K562 (cell line): Measurements from ENCODE around the gene PCSK7. TPM values are rescaled to one million over a fixed set of nuclear protein-coding genes. Genes with fewer than 3 reads are reported as not detected.

Experiments used
- ATAC-seq: fragments of 200-7000 bp; cut with Tn5 transposase; 3 replicates; pipeline ENCODE4 v1.9.1; 2020; ENCODE audit warnings: moderate library complexity
- BruUV-seq: library from RNA; stranded (reverse); fragments of 400-500 nt; replicated peaks from 2 replicates; lab custom pipeline; 2021; lab: Mats Ljungman, UMichigan
- CTCF ChIA-PET: fragments of 300-600 bp; formaldehyde crosslinking; extraction: SDS; loops from one replicate; lab custom pipeline; 2021; ENCODE audit warnings: low intra/inter-chr PET ratio; lab: Yijun Ruan, JAX
- POLR2A ChIA-PET: fragments of 300-600, 350-650 bp; sonication (Branson Sonifier 250); formaldehyde crosslinking; extraction: SDS; loops from one replicate; lab custom pipeline; 2021; ENCODE audit warnings: antibody characterized with exemption, inconsistent platforms; lab: Yijun Ruan, JAX
- DNase-seq, 4 experiments: peaks; one replicate each; pipeline versions ENCODE4 v3.0.0 to v3.0.0-alpha.2; 2011 to 2018; ENCODE audit warnings: low spot score in 3 of 4, mixed read lengths in 3 of 4; ENCODE audit errors: extremely low read depth in 1 of 4
- FAIRE-seq: peaks from 2 replicates; lab custom pipeline; 2011; peaks lifted over from hg19 to GRCh38; lab: Jason Lieb, UNC
- H2AFZ ChIP-seq: 2 replicates; pipeline ENCODE4 v1.6.0; 2011; ENCODE audit warnings: low read depth, low read length, control low read depth, inconsistent platforms
- H3K27ac ChIP-seq: fragments of 200-600 bp; 3 replicates; pipeline ENCODE4 v1.8.0; 2011; ENCODE audit warnings: low read depth, mild to moderate bottlenecking, control low read depth, inconsistent platforms, low read length, moderate library complexity, mixed read lengths; ENCODE audit errors: extremely low read depth
- H3K27me3 ChIP-seq, 2 experiments: fragments of 300-600 bp in 1 of 2; 2 replicates in 1 of 2; 3 replicates in 1 of 2; pipeline versions ENCODE4 v1.6.0 to v1.8.0; 2011; ENCODE audit warnings: inconsistent platforms in 2 of 2, low read length in 2 of 2, mild to moderate bottlenecking in 1 of 2, mixed read lengths in 1 of 2, moderate library complexity in 1 of 2; ENCODE audit not compliant: control insufficient read depth in 2 of 2, insufficient read depth in 2 of 2
- H3K36me3 ChIP-seq: fragments of 300-600 bp; 3 replicates; pipeline ENCODE4 v1.8.0; 2011; ENCODE audit warnings: mild to moderate bottlenecking, low read length, inconsistent platforms; ENCODE audit not compliant: control insufficient read depth, insufficient read depth
- H3K4me1 ChIP-seq, 2 experiments: fragments of 200-600 bp in 1 of 2; replicated peaks in 1 of 2; 2 replicates in 1 of 2; 3 replicates in 1 of 2; pipeline versions ENCODE4 v1.5.1 to v1.8.0; 2011; ENCODE audit warnings: inconsistent platforms in 2 of 2, low read length in 2 of 2, mild to moderate bottlenecking in 1 of 2, mixed read lengths in 1 of 2, moderate library complexity in 1 of 2; ENCODE audit not compliant: control insufficient read depth in 2 of 2, insufficient read depth in 2 of 2
- H3K4me2 ChIP-seq: 2 replicates; pipeline ENCODE4 v1.6.1; 2011; ENCODE audit warnings: low read length, control low read depth, inconsistent platforms, mixed read lengths; ENCODE audit not compliant: insufficient read depth
- H3K4me3 ChIP-seq: fragments of 200-600 bp; sonication (generic), shearing (Covaris generic); 2 replicates; pipeline ENCODE4 v1.5.1; 2016; ENCODE audit warnings: control low read depth, inconsistent platforms
- H3K79me2 ChIP-seq: fragments of 200-600 bp; 3 replicates; pipeline ENCODE4 v1.8.0; 2011; ENCODE audit warnings: low read length, inconsistent platforms; ENCODE audit not compliant: control insufficient read depth, insufficient read depth
- H3K9ac ChIP-seq, 2 experiments: 2 replicates each; pipeline versions ENCODE4 v1.6.0 to v1.6.1; 2011; ENCODE audit warnings: low read depth in 2 of 2, low read length in 2 of 2, control low read depth in 1 of 2, inconsistent platforms in 1 of 2, mild to moderate bottlenecking in 1 of 2, mixed read lengths in 1 of 2; ENCODE audit not compliant: insufficient read depth in 1 of 2
- H3K9me1 ChIP-seq: one replicate; pipeline ENCODE4 v1.6.0; 2011; ENCODE audit warnings: inconsistent platforms, mild to moderate bottlenecking, low read length, moderate library complexity; ENCODE audit not compliant: control insufficient read depth, insufficient read depth
- H3K9me3 ChIP-seq: replicated peaks from 2 replicates; pipeline ENCODE4 v1.5.1; 2011; ENCODE audit warnings: low read depth, low read length, inconsistent platforms; ENCODE audit not compliant: control insufficient read depth, insufficient read depth
- H4K20me1 ChIP-seq: replicated peaks from 2 replicates; pipeline ENCODE4 v1.6.1; 2011; ENCODE audit warnings: low read length, inconsistent platforms, mixed read lengths; ENCODE audit not compliant: control insufficient read depth, insufficient read depth
- ARHGAP35 ChIP-seq: fragments of 450-650 bp; IDR thresholded peaks from 2 replicates; pipeline ENCODE4 v1.6.1; 2018; ENCODE audit not compliant: partially characterized antibody
- CBFA2T3 ChIP-seq: fragments of 450-650 bp; IDR thresholded peaks from 2 replicates; pipeline ENCODE4 v1.6.1; 2017
- COPS2 ChIP-seq: fragments of 450-650 bp; conservative IDR thresholded peaks from 2 replicates; pipeline ENCODE4 v1.6.1; 2016; ENCODE audit warnings: mild to moderate bottlenecking, moderate library complexity
- CSDE1 ChIP-seq, 2 experiments: fragments of 450-650 bp; IDR thresholded peaks; 2 replicates each; pipeline ENCODE4 v1.6.1; 2016; ENCODE audit warnings: mild to moderate bottlenecking in 1 of 2
- E2F3 ChIP-seq: fragments of 250-450 bp; sonication (Bioruptor Pico); IDR thresholded peaks from 2 replicates; pipeline ENCODE4 v1.4.0; 2020; ENCODE audit warnings: mild to moderate bottlenecking
- ETV1 ChIP-seq: fragments of 450-650 bp; conservative IDR thresholded peaks from 2 replicates; pipeline ENCODE4 v1.6.1; 2016; ENCODE audit warnings: missing genetic modification characterization, control low read depth, low read depth, missing compliant biosample characterization
- FUS ChIP-seq: fragments of 200-400 bp; formaldehyde crosslinking; optimal IDR thresholded peaks from 2 replicates; pipeline ENCODE3; 2017; ENCODE audit warnings: low read depth, low read length
- HIVEP1 ChIP-seq: fragments of 250-450 bp; sonication (Bioruptor Pico); IDR thresholded peaks from 2 replicates; pipeline ENCODE4 v1.4.0; 2020; ENCODE audit warnings: mild to moderate bottlenecking
- LEF1 ChIP-seq: fragments of 450-650 bp; IDR thresholded peaks from 2 replicates; pipeline ENCODE4 v1.6.1; 2016; ENCODE audit warnings: mild to moderate bottlenecking
- NR2C2 ChIP-seq, 2 experiments: fragments of 200-800 bp in 1 of 2; sonication (Bioruptor generic) in 1 of 2; sonication (generic) in 1 of 2; formaldehyde crosslinking in 1 of 2; IDR thresholded peaks; 2 replicates each; pipeline versions ENCODE4 v1.6.1 to v1.8.0; 2016 to 2022; ENCODE audit warnings: mild to moderate bottlenecking in 1 of 2, missing compliant biosample characterization in 1 of 2, missing genetic modification characterization in 1 of 2, missing genetic modification reagents in 1 of 2
- PHF8 ChIP-seq: fragments of 200-600 bp; sonication (generic); IDR thresholded peaks from 2 replicates; pipeline ENCODE4 v1.6.1; 2012; ENCODE audit warnings: mixed run types, mild to moderate bottlenecking, inconsistent platforms, low read length, moderate library complexity, borderline replicate concordance
- SIN3B ChIP-seq: fragments of 450-650 bp; IDR thresholded peaks from 2 replicates; pipeline ENCODE4 v1.6.1; 2017; ENCODE audit warnings: low read depth, mild to moderate bottlenecking, moderate library complexity
- ZFP1 ChIP-seq: fragments of 450-650 bp; formaldehyde crosslinking; IDR thresholded peaks from 2 replicates; pipeline ENCODE4 v1.4.0; 2020; ENCODE audit warnings: mild to moderate bottlenecking, mixed read lengths
- ZNF143 ChIP-seq: sonication (generic); formaldehyde crosslinking; IDR thresholded peaks from 2 replicates; pipeline ENCODE4 v1.9.0; 2022; ENCODE audit warnings: mild to moderate bottlenecking, missing genetic modification reagents
- ZNF212 ChIP-seq: fragments of 450-650 bp; formaldehyde crosslinking; IDR thresholded peaks from 2 replicates; pipeline ENCODE4 v1.4.0; 2020; ENCODE audit warnings: mild to moderate bottlenecking
- ZNF23 ChIP-seq: fragments of 250-450 bp; sonication (Bioruptor Pico); IDR thresholded peaks from 2 replicates; pipeline ENCODE4 v1.4.0; 2020; ENCODE audit warnings: mild to moderate bottlenecking
- ZNF717 ChIP-seq: fragments of 250-450 bp; sonication (Bioruptor Pico); IDR thresholded peaks from 2 replicates; pipeline ENCODE4 v1.5.0; 2021
- WGBS: fragments of 100-300 bp; shearing (Covaris generic); methylation state at CpG from one replicate; pipeline ENCODE4 v1.1.6; 2016; ENCODE audit warnings: low coverage, mixed read lengths; ENCODE audit not compliant: insufficient coverage; ENCODE audit errors: missing lambda C conversion rate; 5-methylcytosine and 5-hydroxymethylcytosine counted together
- in situ Hi-C: fragments of 300-500 bp; cut with MboI; formaldehyde crosslinking; loops from 4 replicates; pipeline ENCODE4 v1.15.0; 2018; ENCODE audit warnings: inconsistent platforms, mixed read lengths
- intact Hi-C: fragments of 100-400 bp; cut with micrococcal nuclease; formaldehyde crosslinking; loops from 2 replicates; pipeline ENCODE4 v1.14.2; 2022
- polyA plus RNA-seq, 8 experiments: library from polyadenylated mRNA; depleted of rRNA in 4 of 8; stranded (reverse) in 5 of 8; unstranded in 3 of 8; fragments of >200 nt; fragmentation: Nextera tagmentation in 2 of 8; fragmentation: Illumina TruSeq in 1 of 8; extraction: Ambion mirVana in 2 of 8; extraction: Trizol in 1 of 8; gene quantifications; 2 replicates each; pipeline versions ENCODE4 v1.2.1 to v1.2.3, GENCODE V29; 2011 to 2014; ENCODE audit warnings: inconsistent platforms in 1 of 8, missing spikeins in 1 of 8
- total RNA-seq, 7 experiments: library from RNA; depleted of rRNA in 6 of 7; stranded (reverse); fragments of >200 nt in 6 of 7; fragmentation: Illumina TruSeq in 2 of 7; extraction: Trizol in 2 of 7; gene quantifications; 2 replicates each; pipeline versions ENCODE4 v1.2.1 to v1.2.3, GENCODE V29; 2011 to 2021; ENCODE audit warnings: low replicate concordance in 1 of 7
- TF ChIP-seq, protein P1 (sequence below): fragments of 250-450 bp; sonication (Bioruptor Pico); IDR thresholded peaks from 2 replicates; pipeline ENCODE4 v1.8.0; 2021; ENCODE audit warnings: mild to moderate bottlenecking, moderate library complexity
- TF ChIP-seq, protein P2 (sequence below): fragments of 250-450 bp; sonication (Bioruptor Pico); IDR thresholded peaks from 2 replicates; pipeline ENCODE4 v1.5.0; 2022; ENCODE audit warnings: mild to moderate bottlenecking

Gene PCSK7
- total and polyA plus RNA-seq, 9 of the 15 experiments (the other 6 are each of a cell fraction or from before 2014, with no cell fraction given), result 3.1 to 29.2 (median 15.6) TPM

GRCh38 chr11:117179048-117179999, 52.5 kb downstream of the PCSK7 start:
- H3K4me1 ChIP-seq, result peaks cover 24 to 40% of the 10 kb centered on the region in 2 experiments
- TF ChIP-seq CBFA2T3, result no peak
- no peak for TF ChIP-seq ZNF717 (CRISPR knock-in tag)
- TF ChIP-seq ZFP1 (CRISPR knock-in tag), result no peak
- TF ChIP-seq FUS, result no peak
- peak; percentile 17; the same call in 1 of the 2 replicates for TF ChIP-seq PHF8
- no peak for TF ChIP-seq LEF1
- no peak for TF ChIP-seq ARHGAP35
- no peak for TF ChIP-seq CSDE1 (IDR thresholded peaks at IDR 0.05)
- TF ChIP-seq NR2C2 (CRISPR knock-in tag; IDR thresholded peaks at IDR 0.05), result no peak
- TF ChIP-seq NR2C2 (tag; IDR thresholded peaks at IDR 0.05), result 0 out of 2 replicates have a peak, but pooled peaks have one; percentile 47
- TF ChIP-seq, protein P1, sequence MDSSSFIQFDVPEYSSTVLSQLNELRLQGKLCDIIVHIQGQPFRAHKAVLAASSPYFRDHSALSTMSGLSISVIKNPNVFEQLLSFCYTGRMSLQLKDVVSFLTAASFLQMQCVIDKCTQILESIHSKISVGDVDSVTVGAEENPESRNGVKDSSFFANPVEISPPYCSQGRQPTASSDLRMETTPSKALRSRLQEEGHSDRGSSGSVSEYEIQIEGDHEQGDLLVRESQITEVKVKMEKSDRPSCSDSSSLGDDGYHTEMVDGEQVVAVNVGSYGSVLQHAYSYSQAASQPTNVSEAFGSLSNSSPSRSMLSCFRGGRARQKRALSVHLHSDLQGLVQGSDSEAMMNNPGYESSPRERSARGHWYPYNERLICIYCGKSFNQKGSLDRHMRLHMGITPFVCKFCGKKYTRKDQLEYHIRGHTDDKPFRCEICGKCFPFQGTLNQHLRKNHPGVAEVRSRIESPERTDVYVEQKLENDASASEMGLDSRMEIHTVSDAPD (CRISPR knock-in tag), result no peak
- no peak for TF ChIP-seq ZNF23 (CRISPR knock-in tag)
- no peak for TF ChIP-seq HIVEP1 (CRISPR knock-in tag)
- TF ChIP-seq, protein P2, sequence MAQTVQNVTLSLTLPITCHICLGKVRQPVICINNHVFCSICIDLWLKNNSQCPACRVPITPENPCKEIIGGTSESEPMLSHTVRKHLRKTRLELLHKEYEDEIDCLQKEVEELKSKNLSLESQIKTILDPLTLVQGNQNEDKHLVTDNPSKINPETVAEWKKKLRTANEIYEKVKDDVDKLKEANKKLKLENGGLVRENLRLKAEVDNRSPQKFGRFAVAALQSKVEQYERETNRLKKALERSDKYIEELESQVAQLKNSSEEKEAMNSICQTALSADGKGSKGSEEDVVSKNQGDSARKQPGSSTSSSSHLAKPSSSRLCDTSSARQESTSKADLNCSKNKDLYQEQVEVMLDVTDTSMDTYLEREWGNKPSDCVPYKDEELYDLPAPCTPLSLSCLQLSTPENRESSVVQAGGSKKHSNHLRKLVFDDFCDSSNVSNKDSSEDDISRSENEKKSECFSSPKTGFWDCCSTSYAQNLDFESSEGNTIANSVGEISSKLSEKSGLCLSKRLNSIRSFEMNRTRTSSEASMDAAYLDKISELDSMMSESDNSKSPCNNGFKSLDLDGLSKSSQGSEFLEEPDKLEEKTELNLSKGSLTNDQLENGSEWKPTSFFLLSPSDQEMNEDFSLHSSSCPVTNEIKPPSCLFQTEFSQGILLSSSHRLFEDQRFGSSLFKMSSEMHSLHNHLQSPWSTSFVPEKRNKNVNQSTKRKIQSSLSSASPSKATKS, result no peak
- no peak for TF ChIP-seq ETV1 (tag)
- TF ChIP-seq ZNF143 (CRISPR knock-in tag), result no peak
- no peak for TF ChIP-seq ZNF212 (CRISPR knock-in tag)
- no peak for TF ChIP-seq COPS2
- no peak for TF ChIP-seq E2F3
- TF ChIP-seq SIN3B, result no peak

More at GRCh38 chr11:117179048-117179999, 52.5 kb downstream of the PCSK7 start:
- peaks cover 18% of the 10 kb centered on the region for H3K79me2 ChIP-seq
- DNase-seq, result peak in 3 of 4 experiments; percentile 27 to 65 (median 51)
- peaks cover 22% of the 10 kb centered on the region for H3K36me3 ChIP-seq
- no TSS peak for BruUV-seq
- peak overlapping the region; percentile 86 for H3K4me2 ChIP-seq
- peak overlapping the region; percentile 67 for H3K27ac ChIP-seq
- peak overlapping the region; percentile 49 for H3K4me3 ChIP-seq
- H3K9me1 ChIP-seq, result no peaks in the 10 kb centered on the region
- CTCF ChIA-PET, result no interaction called here
- peak; percentile 73 for ATAC-seq
- no peaks in the 10 kb centered on the region for H3K9me3 ChIP-seq
- in situ Hi-C loops, result no loop called here
- peak overlapping the region; percentile 69 to 91 for H3K9ac ChIP-seq
- no peaks in the 10 kb centered on the region for H3K27me3 ChIP-seq
- peak overlapping the region; percentile 76 for H2AFZ ChIP-seq
- intact Hi-C loops, result loop anchor here (2.0 kb wide), 1 partner anchor 35 kb away; the partner anchor contains the start of gene PAFAH1B2
- no peaks in the 10 kb centered on the region for H4K20me1 ChIP-seq
- FAIRE-seq, result no peak
- 3% methylated on average over 33 of the region's 39 CpGs for WGBS
- POLR2A ChIA-PET, result interaction anchor here (0.6 to 3.5 kb wide), 9 partner anchors 12 to 410 kb away, joined by 3 to 17 read pairs (median 5); partner anchors contain the start of gene PAFAH1B2
